SH-SY5Y (cell line): ENCODE results near the gene NDFIP2.

Source experiments
- GATA2 ChIP-seq: IDR thresholded peaks from 2 replicates; pipeline ENCODE4 v1.6.1; 2011; ENCODE audit warnings: mild to moderate bottlenecking, low read depth, low read length
- GATA3 ChIP-seq: IDR thresholded peaks from 2 replicates; pipeline ENCODE4 v1.6.1; 2011; ENCODE audit warnings: low read depth, mild to moderate bottlenecking, low read length, moderate library complexity

DNA sequence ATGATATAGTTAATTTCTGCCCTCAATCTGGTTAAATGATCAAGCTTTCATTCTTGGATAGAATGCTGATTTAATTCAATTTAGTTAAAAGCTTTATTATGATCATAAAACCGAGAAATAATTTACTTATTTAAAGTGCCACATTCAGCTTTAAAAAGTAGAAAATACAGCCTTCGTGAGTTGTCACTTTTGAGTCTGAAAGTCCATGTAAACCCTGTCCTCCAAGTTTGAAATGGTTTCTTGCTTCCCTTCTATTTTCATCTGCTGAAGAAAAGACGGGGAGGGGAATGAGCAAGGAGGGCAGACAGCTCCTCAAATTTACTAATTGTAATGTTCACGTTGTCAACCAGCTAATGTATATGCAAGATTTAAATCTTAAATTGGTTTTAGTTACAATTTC lies 59.5 kb downstream of the NDFIP2 start:
- TF ChIP-seq GATA2: no peak
- TF ChIP-seq GATA3: no peak
